PC-3 (cell line): ENCODE results near the gene MBD3L5.

Experiments
- EZH2 ChIP-seq: fragments of 300-600 bp; sonication (generic); IDR thresholded peaks from one replicate; pipeline ENCODE4 v1.6.1; 2017; ENCODE audit warnings: antibody characterized with exemption, mild to moderate bottlenecking, low read length; ENCODE audit not compliant: unreplicated experiment
- EZH2phosphoT487 ChIP-seq: fragments of 300-600 bp; sonication (generic); IDR thresholded peaks from 2 replicates; pipeline ENCODE4 v1.6.1; 2018; ENCODE audit warnings: mild to moderate bottlenecking, antibody characterized with exemption, low read length, borderline replicate concordance
- TF ChIP-seq, protein P1 (sequence below): fragments of 300-600 bp; sonication (generic); conservative IDR thresholded peaks from 2 replicates; pipeline ENCODE4 v1.5.1; 2017; ENCODE audit warnings: antibody characterized with exemption, low read depth, mild to moderate bottlenecking, low read length

GRCh38 chr19:7006135-7006704, 24.2 kb upstream of the MBD3L5 start:
- TF ChIP-seq, protein P1, sequence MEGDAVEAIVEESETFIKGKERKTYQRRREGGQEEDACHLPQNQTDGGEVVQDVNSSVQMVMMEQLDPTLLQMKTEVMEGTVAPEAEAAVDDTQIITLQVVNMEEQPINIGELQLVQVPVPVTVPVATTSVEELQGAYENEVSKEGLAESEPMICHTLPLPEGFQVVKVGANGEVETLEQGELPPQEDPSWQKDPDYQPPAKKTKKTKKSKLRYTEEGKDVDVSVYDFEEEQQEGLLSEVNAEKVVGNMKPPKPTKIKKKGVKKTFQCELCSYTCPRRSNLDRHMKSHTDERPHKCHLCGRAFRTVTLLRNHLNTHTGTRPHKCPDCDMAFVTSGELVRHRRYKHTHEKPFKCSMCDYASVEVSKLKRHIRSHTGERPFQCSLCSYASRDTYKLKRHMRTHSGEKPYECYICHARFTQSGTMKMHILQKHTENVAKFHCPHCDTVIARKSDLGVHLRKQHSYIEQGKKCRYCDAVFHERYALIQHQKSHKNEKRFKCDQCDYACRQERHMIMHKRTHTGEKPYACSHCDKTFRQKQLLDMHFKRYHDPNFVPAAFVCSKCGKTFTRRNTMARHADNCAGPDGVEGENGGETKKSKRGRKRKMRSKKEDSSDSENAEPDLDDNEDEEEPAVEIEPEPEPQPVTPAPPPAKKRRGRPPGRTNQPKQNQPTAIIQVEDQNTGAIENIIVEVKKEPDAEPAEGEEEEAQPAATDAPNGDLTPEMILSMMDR, result no peak
- TF ChIP-seq EZH2phosphoT487, result no peak
- TF ChIP-seq EZH2, result no peak
